ENCODE data around the gene MIX23. TPM values are rescaled to one million over a fixed set of nuclear protein-coding genes. Genes with fewer than 3 reads are reported as not detected.

Gene MIX23
- total and polyA plus RNA-seq, 10 of the 15 experiments (the other 5 are each of a cell fraction or from before 2014, with no cell fraction given) = 30.0 to 176 (median 62.4) TPM

- TF ChIP-seq, protein P1, sequence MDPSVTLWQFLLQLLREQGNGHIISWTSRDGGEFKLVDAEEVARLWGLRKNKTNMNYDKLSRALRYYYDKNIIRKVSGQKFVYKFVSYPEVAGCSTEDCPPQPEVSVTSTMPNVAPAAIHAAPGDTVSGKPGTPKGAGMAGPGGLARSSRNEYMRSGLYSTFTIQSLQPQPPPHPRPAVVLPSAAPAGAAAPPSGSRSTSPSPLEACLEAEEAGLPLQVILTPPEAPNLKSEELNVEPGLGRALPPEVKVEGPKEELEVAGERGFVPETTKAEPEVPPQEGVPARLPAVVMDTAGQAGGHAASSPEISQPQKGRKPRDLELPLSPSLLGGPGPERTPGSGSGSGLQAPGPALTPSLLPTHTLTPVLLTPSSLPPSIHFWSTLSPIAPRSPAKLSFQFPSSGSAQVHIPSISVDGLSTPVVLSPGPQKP (IDR thresholded peaks at IDR 0.05; ENCODE audit: low read depth, low read length) = no peak
- TF ChIP-seq USF1 (IDR thresholded peaks at IDR 0.05; ENCODE audit: borderline replicate concordance, extremely low read length, insufficient read depth, low read depth, low read length) (no peak), HSF1 (IDR thresholded peaks at IDR 0.05; ENCODE audit: low read depth, low read length) (no peak), BCL11A (IDR thresholded peaks at IDR 0.05; ENCODE audit: low read depth, low read length) (peak; percentile 10; the same call in 1 of the 2 replicates), IKZF1 (conservative IDR thresholded peaks at IDR 0.05) (peak; percentile 66), HDGF (IDR thresholded peaks at IDR 0.05) (no peak), EZH2 (IDR thresholded peaks at IDR 0.05; ENCODE audit: borderline replicate concordance, control insufficient read depth, low read depth, low read length) (no peak), SREBF2 (IDR thresholded peaks at IDR 0.05; ENCODE audit: low read length) (no peak), TCF7 (IDR thresholded peaks at IDR 0.05; ENCODE audit: borderline replicate concordance) (0 out of 2 replicates have a peak, but pooled peaks have one; percentile 30), PML (IDR thresholded peaks at IDR 0.05; ENCODE audit: low read length) (no peak), RELA (IDR thresholded peaks at IDR 0.05; ENCODE audit: borderline replicate concordance, partially characterized antibody) (peak; percentile 82), CREB1 (IDR thresholded peaks at IDR 0.05; ENCODE audit: low read depth) (0 out of 2 replicates have a peak, but pooled peaks have one; percentile 14), MEF2B (IDR thresholded peaks at IDR 0.05; ENCODE audit: partially characterized antibody, poor library complexity, severe bottlenecking) (peak; percentile 22), EGR1 (IDR thresholded peaks at IDR 0.05; ENCODE audit: borderline replicate concordance in 1 of 2, low read depth in 2 of 2, low read length in 2 of 2) (no peak), CBX5 (IDR thresholded peaks at IDR 0.05; ENCODE audit: low read depth) (0 out of 2 replicates have a peak, but pooled peaks have one; percentile 71), NFIC (IDR thresholded peaks at IDR 0.05; ENCODE audit: low read depth, low read length) (peak; percentile 73)
- TF ChIP-seq, protein P2, sequence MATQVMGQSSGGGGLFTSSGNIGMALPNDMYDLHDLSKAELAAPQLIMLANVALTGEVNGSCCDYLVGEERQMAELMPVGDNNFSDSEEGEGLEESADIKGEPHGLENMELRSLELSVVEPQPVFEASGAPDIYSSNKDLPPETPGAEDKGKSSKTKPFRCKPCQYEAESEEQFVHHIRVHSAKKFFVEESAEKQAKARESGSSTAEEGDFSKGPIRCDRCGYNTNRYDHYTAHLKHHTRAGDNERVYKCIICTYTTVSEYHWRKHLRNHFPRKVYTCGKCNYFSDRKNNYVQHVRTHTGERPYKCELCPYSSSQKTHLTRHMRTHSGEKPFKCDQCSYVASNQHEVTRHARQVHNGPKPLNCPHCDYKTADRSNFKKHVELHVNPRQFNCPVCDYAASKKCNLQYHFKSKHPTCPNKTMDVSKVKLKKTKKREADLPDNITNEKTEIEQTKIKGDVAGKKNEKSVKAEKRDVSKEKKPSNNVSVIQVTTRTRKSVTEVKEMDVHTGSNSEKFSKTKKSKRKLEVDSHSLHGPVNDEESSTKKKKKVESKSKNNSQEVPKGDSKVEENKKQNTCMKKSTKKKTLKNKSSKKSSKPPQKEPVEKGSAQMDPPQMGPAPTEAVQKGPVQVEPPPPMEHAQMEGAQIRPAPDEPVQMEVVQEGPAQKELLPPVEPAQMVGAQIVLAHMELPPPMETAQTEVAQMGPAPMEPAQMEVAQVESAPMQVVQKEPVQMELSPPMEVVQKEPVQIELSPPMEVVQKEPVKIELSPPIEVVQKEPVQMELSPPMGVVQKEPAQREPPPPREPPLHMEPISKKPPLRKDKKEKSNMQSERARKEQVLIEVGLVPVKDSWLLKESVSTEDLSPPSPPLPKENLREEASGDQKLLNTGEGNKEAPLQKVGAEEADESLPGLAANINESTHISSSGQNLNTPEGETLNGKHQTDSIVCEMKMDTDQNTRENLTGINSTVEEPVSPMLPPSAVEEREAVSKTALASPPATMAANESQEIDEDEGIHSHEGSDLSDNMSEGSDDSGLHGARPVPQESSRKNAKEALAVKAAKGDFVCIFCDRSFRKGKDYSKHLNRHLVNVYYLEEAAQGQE (IDR thresholded peaks at IDR 0.05; ENCODE audit: low read depth, low read length) = no peak
These were observed 60.6 kb downstream of the MIX23 start (continued) for GRCh38 chr3:122322095-122323075.

All from GM12878 (cell line).